Measurements from ENCODE around the gene RGS6.
"Not testable (repeated sequence)": the region's sequence is repeated elsewhere in the genome, so short reads cannot be mapped to it uniquely, and the experiment has no call there.

RGS6 gene

DNA sequence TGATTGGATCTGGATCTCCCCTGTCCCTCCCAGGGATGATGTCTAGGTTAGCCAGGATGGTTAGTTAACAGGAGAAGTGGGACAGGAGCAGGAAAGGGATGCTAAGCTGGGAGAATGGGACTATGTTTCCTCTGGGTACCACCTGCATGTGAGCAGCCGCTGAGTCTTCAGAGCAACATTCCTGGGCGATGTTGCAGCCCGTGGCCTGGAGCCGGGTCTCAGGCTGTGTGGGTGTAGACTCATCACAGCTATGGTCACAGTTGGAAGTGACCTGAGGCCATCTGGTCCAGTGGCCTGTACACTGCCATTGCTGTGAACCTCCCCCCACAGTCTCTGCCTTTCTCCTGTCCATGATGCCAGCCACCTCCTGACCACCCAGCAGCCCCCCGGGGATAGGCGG, 539.1 kb downstream of the RGS6 start:
- no peak for DNase-seq

DNA sequence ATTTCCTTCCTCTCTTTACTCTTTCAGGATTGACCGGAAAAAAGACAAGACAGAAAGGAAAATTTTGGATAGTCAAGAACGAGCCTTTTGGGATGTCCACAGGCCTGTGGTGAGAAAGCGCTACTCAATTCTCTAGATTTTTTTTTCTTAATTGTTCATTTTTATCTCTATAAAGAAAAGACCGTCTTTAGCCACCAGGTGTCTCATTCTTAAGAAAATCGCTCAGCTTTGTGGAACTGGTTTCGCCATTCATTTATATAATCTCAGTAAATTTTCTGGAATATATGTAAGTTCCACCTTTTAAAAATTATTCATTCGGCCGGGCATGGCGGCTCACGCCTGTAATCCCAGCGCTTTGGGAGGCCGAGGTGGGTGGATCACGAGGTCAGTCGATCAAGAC, 540.6 kb downstream of the RGS6 start:
- DNase-seq = no peak

DNA sequence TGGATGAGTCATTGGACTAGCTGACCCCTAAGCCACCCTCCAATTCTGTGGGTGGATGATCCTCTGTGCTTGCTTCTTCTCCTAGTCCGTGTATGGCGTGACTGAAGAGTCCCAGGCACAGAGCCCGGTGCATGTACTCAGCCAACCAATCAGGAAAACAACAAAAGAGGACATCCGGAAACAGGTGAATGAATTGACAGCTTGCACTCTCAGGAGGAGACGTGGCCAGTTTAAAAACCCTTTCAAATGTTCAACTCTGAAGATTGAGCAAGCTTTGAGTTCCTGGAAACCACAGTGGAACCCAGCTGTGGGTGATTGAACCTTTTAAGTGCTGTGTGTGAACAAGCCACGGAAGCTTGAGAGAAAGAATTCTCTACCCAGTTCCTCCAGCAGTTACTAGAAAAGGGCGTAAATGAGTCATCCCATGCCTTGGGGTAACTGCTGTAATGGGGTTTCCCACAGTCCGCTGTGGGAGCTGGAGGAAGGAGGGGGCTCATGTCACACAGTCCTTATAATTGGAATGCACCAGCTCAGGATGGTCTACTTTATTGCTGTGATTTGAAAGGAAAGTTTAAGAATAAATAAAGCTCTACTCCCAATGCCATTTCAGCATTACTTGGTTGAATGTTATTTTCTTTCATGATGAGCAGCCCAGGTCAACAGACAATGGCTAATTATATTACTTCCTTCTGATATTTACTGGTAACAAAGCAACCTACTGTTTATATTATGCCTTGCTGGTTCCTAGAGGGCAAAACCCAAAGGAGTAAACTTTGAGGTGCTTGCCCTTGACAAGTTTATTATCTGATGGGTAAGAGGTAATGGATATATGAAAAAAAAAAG, 544.6 kb downstream of the RGS6 start:
- no peak for DNase-seq

DNA sequence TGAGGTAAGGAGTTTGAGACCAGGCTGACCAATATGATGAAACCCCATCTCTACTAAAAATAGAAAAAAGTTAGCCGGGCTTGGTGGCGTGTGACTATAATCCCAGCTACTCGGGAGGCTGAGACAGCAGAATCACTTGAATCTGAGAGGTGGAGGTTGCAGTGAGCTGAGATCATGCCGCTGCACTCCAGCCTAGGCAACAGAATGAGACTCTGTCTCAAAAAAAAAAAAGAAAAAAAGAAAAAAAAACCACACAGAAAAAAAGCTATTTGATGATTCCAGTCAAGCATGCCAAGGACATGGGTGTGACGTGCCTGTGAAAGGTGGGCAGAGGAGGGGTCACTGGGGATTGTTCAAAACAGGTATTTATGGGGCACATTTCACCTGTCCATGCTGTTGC, 545.3 kb downstream of the RGS6 start:
- not testable (repeated sequence) for DNase-seq

DNA sequence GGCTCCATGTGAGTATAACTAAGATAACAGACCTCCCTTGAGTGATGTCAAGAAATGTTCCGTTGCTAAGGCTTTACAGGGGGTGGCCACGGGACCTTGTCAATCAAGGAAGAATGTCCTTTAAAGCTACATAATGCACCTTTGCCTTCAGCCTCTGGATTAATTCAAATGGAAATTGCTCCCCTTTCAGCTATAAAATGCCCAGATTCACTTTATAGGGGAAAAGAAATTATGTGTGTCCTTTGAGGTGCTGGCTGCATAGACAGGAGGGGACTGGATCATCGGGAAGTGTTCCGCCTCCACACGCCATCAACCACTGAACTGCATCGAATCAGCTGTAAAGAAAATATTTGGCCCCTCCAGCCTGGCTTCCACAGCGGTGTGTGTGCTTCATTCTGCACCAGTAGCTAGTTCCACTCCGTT, 546.3 kb downstream of the RGS6 start:
- no peak for DNase-seq

DNA sequence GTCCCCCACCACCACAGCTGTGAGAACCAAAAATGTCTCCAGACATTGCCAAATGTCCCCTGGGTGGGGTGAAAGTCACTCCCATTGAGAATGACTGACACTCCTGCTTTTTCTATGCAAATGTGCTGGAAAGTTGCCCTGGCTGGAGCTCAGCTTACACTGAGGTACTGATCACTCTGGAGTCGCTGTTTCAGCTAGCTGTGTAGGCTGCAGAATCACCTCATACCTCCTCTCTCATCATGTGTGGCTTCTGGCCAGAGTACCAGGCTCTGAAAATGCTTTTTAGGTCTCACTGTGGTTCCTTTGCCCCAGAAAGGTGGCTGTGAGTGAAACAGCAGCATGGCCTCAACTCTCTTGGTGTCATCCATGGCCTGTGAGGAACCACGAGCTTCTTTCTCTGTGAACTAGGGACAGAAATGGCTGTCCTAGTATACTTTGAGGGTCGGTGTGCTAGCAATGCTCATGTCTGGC, 547.3 kb downstream of the RGS6 start:
- no peak for DNase-seq

DNA sequence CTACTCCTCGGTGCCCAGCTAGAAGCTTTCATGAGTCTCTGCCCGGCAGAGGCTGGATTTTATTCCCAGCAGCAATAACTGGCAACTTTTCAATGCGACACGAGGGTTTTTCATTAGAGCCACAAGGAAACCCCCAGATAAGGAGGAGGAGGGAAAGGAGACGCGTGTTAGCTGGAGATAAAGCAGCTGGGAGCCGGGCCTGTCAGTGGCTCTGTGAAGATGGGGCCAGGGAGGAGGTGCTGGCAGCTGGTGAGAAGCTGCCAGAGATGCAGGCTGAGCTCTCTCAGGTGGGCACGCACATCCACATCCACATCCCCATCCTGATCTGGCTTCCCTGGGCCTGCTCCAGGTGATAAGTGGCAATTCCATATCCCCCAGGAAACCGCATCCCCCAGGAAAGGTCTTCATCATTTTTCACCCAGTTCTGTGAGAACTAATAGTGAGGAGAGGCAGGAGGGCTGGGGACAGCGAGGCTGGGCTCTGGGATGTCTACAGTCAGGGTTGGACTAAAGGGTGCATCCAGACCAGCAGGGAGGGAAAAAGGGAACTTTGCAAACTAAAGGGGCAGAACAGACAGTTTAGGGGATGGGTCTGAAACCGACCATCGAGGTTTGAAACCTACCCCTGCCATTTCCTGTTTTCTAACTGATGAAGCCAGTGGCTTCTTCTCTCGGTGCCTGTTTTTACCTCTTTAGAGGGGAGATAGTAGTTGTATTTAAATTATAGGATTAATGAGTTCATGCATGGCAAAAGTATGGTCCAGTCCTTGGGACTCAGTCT, 548.4 kb downstream of the RGS6 start:
- no peak for DNase-seq

DNA sequence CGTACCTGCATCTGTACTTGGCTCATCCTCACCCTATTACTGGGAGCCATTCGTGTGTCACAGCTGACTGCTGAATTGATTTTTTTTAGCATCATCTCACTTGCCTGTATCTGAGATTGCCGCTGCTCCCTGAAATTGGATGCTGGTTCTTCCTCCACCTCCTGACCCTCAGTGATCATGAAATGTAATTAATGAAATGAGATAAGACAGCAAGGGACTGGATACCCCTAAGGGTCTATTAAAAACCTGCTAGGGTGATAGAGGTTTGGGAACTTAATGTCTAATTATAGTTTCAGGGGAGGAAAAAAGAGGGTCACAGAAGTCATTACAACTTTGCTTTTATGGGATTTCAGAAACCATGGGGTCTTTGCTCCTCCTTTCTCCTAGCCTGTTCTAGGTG, 551.1 kb downstream of the RGS6 start:
- DNase-seq = no peak

DNA sequence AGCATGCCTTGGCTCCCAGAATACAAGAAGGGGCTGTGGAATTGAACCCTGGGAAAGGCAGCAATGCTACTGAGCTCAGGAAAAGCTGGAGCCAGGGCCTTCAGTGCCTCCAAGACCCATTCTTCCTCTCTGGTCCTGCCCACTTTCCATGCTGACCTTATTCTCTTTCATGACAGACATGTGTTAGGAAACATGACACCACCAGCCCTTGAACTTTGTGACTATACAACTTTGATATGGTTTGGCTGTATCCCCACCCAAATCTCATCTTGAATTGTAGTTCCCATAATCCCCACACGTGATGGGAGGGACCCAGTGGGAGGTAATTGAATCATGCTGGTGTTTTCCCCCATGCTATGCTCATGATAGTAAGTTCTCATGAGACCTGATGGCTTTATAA, 553.5 kb downstream of the RGS6 start:
- DNase-seq = no peak

DNA sequence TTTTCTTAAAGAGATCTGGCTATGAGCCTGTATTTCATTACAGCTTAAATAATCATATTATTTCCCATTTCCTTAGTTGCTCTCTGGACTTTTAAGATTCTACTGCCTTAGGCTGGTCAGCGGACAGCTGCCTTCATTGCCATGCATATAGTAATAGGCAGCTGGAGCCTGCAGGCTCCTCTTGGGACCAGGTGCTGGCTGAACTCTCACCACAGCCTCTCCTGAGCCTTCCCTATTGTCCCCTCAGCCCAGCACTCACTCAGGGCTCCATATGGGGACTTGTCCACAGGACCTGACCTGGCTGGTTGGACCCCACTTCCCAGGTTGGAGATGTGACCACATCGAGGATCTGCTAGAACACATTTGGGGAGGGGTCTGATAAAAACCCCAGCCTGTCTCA, 556.3 kb downstream of the RGS6 start:
- no peak for DNase-seq

DNA sequence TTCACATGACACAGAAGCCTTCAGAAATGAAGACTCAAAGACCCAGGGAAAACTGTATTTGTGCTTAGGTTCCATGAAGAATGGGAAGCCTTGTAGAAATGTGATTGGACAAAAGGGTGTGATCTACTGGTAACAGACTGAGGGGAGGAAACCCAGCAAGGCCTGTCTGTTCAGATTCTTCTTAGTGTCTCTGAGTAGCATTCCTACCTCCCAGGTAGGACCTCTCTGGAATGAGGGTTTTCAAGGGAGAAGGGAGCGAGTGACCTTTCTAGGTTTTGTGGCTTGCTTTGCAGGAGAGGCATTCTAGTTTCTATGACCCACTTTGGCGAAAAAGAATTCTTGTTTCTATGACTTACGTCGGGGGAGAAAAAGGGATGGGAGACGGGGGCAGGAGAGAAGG, 560.0 kb downstream of the RGS6 start:
- DNase-seq = no peak

DNA sequence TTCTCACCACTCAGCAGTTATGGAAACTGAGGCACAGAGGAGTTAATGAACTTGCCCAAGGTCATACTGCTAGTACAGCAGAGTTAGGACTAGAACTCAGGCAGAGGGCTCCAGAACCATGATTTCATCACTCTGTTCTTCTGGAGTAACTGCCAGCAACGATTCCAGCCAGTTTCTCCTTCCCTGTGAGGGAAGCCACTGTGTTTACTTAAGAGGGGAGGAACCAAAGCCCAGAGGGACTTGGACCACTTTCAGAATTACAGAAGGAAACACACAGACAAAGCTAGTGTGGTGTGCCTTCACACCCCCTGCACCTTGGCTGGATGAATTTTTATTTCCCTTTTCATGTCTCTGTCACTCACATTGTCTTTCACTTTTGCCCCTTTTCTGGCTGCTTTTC, 563.4 kb downstream of the RGS6 start:
- DNase-seq = no peak

DNA sequence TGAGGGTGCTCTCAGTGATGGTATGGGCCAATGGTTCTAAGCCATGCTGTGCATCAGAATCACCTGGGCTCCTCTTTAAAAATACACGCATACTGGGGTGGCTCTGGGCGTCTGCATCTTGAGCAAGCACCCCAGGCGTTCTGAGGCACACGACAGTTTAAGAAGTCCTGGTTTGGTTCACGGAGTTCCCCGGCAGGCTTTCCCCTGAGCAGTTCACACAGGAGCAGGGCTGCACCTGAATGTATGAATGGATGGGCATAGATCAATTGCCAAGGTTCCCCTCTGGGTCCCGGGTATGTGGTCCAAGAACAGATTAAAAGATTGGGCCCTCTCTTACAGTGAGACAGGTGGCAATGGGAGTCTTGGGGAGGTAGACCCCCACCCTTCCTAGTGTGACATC, 566.4 kb downstream of the RGS6 start:
- DNase-seq = no peak

DNA sequence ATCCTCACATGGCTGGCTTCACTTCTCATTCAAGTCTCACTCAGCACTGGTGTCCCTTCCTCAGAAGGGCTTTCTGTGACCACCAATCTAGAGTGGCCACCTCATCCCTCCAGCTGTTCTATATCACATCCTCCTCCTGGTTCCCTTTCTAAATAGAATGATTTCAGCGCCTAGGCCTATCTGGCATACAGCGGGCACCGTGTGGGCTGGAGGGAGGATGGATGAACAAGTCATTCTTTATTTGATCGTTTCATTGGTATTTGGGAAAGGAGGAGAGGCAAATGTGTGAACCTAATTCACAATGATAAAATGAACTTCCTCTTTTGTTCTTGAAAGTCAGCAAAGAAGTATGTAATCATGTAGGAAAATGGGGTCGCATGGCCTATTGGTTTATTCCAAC, 567.5 kb downstream of the RGS6 start:
- no peak for DNase-seq

DNA sequence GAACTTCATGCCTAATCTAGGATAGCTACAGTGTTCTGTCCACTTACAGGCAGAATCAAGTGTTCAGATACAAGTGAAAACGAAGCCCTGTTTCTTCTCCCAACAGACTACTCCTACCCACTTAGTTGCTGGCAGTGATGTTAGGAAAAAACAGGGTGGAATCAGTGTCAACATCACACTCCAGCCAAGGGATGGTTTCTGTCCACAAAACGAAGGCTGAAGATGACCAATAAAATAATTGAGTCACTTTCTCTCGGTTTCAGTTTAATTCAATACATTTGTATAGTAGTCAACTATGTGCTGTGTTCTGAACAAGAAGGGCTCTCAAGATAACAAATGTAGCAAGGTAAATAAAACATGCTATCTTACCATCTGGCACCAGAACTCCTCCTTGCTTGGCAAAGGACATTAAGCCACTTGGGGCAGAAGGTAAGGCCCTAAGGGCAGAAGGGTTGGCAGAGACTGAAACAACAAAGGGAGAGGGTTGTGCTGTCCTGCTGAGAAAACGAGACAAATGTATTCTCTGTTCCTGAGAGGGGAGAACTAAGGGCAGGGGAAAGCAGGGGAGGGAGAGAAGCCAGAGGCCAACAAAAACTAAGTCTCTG, 568.1 kb downstream of the RGS6 start:
- no peak for DNase-seq

DNA sequence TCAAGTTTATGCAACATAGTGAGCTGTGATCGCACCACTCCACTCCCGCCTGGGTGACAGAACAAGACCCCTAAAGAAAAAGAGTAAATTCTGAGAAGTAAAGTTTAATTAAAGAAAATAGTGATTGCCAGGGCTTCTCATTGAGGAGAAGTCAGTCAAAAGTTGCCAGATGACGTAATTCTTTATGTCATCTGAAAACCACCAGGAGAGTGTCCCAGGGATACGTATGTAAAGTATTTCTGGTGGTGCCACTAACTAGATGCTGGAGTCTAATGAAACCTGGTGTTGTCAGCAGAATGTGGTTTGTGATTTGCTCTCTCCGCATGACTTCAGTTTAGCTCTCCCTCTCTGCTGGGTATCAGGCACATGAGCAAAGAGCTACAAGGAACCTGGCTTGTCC, 569.2 kb downstream of the RGS6 start:
- no peak for DNase-seq

DNA sequence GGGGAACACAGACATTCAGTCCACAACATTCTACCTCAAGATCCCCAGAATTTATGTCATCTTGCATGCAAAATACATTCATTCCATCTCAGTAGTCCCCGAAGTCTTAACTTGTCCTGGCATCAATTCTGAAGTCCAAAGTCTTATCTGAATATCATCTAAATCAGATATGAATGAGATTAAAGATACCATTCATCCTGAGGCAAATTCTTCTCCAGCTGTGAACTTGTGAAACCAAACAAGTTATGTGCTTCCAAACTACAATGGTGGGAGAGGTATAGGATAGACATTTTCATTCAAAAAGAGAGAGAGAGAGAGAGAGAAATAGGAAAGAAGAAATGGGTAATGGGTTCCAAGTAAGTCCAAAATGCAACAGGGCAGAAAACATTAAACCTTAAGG, 571.0 kb downstream of the RGS6 start:
- DNase-seq = no peak

DNA sequence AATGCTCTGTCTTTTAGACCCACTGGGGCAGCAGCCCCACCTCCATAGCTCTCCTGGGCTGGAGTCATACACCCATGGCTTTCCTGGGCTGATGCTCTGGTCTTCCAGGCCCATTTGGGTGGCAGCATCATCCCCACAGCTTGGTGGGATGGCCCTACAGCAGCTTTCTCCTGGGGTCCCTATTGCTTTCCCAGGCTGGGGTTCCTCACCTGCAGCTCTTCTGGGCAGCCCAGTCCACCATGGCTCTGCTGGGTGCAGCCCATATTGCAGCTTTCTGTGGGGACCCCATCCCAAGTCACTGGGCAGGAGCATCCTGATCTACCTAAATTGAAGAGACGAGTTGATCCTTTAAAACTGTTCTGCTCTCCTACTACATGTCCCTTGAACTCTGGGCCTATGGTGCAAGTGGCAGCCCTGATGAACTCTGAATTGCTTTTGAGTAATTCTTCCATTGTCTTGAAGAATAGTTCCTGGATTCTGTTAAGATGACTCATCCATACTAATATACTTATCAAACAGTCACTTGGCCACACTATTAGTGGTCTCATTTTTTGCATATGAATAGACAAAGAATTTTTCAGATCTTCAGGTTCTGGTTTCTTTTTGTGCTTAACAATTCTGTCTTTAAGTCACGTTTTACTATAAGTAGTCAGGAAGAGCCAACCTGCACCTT, 571.6 kb downstream of the RGS6 start:
- DNase-seq = no peak

DNA sequence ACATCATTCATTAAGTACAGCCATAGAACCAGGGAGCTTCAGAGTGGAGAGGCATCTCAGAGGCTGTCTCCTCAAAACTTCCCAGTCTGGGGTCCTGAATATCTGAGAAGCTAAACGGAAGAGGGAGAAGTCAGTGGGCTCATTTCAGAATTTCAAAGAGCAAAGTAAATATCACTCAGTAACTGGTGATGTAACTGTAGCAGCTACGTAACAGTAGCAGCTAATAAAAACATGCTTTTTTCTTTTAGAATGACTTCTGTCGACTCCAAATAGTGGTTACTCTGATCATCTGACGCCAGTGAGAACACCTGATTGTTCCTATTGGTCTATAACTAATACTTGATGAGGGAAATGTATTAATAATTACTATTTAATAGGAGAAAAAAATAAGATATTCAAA, 578.3 kb downstream of the RGS6 start:
- no peak for DNase-seq

DNA sequence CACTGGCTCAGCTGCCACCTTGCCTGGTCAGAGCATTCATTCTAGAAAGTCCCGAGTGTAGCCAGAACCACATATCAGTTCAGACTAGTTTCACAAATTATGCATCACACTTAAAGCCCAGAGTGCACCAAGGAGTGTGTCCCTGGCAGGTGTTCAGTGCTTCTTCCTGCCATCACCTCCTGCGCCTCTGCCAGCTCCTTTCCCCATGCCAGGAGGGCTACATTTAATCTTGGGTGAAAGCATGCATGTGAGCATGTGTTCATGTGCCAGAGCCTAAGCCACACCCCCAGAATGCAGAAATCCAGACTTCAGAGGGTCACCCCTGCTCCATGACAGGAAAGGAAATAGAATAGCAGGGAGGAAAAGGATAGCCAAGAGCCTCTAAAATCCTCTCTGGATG, 580.1 kb downstream of the RGS6 start:
- DNase-seq = no peak

DNA sequence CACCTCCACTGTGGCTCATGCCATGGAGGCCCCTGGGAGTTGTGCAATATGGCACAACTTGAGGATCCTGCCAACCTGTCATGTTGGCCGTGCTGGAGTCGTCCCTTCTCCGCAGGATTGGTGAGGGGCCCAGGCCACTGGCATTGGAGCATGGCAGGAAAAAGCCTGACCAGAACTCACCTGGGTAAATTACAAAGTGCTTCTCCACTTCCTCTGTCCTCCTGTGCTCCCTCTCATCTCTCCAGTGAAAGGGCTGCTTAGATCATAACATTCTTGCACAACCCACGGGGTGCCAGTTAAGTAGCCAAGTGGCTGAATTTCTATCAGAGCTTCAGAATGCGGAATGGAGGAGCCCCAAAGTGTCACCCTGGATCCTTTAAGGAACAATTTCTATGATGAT, 580.7 kb downstream of the RGS6 start:
- DNase-seq = no peak

DNA sequence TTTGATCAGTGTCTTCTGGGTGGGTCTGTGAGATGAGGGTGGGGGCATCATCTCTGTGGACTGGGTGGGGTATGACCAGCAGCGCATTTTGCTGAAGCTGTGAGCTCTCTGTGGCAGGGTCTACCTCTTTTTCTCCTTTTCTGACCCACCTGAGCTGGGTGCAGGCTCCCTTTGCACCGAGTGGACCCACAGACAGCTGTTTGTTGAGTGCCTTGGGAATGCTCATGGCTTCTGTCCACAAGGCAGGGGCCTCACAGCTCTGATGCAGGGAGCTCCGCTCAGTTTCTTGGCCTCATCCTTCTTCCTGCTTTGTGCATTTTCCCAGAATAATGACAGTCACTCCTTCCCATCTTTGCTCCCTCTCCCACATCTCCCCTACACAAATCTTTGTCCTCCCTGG, 581.1 kb downstream of the RGS6 start:
- DNase-seq = no peak

DNA sequence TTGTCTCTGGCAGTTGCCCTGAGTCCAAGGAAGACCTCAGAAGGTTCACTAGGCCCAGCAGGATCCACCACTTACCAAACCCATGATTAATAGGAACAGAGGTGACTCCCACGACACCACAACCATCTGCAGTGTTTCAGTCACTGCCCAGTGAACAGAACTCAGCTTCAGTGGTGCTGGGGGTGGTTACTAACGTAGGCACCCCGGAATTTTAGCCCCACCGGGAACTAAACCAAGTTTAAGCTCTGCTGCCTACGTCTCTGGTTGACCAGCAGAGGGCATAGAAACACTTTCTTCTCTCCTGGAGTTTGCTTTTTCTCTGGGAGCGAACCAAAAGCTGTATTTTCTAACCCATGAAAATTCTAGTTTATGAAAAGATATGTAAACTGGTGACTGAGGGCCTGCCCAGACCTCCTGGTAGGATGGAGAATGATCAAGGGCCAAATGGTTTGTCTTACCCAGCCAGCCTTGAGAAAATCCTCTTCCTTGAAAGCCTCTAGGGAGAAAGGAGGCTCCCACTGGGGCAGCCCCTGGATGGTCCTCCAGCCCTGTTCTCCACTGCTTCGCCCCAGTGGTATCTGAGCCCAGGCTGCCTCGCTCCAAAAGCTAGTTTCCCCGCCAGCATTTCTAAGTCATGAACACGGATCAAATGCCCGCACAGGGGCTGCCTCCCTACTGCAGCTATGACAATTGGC, 581.9 kb downstream of the RGS6 start:
- no peak for DNase-seq
